WTC11 (cell line): Measurements from ENCODE around the gene ZKSCAN8. TPM values are rescaled to one million over a fixed set of nuclear protein-coding genes. Genes with fewer than 3 reads are reported as not detected.

Experiments used
- ATAC-seq: fragments of 200-7000 bp; cut with Tn5 transposase; 2 replicates; pipeline ENCODE4 v1.10.0; 2021; ENCODE audit warnings: mild to moderate bottlenecking, moderate library complexity
- CTCF ChIA-PET: fragments of 300-600 bp; sonication (Branson Sonifier 250); formaldehyde crosslinking; loops from one replicate; lab custom pipeline; 2021; ENCODE audit warnings: antibody characterized with exemption; lab: Charles Lee
- POLR2A ChIA-PET: fragments of 350-600 bp; sonication (Branson Sonifier 250); formaldehyde crosslinking; loops from one replicate; lab custom pipeline; 2021; ENCODE audit warnings: antibody characterized with exemption; lab: Charles Lee
- DNase-seq: peaks from one replicate; pipeline ENCODE4 v3.0.0; 2021; ENCODE audit warnings: low spot score
- H3K27ac Mint-ChIP-seq: 2 replicates; pipeline ENCODE4 v1.8.0; 2021; ENCODE audit warnings: mixed read lengths
- H3K27me3 Mint-ChIP-seq: 2 replicates; pipeline ENCODE4 v1.8.0; 2021; ENCODE audit warnings: low read depth, mild to moderate bottlenecking, moderate library complexity, mixed read lengths
- H3K36me3 Mint-ChIP-seq: 2 replicates; pipeline ENCODE4 v1.8.0; 2021; ENCODE audit warnings: mixed read lengths
- H3K4me1 Mint-ChIP-seq: 2 replicates; pipeline ENCODE4 v1.8.0; 2022; ENCODE audit warnings: mixed read lengths
- H3K4me3 Mint-ChIP-seq: 2 replicates; pipeline ENCODE4 v1.8.0; 2021; ENCODE audit warnings: mild to moderate bottlenecking, moderate library complexity, mixed read lengths
- H3K9me3 Mint-ChIP-seq: 2 replicates; pipeline ENCODE4 v1.8.0; 2021; ENCODE audit warnings: mixed read lengths
- E2F4 ChIP-seq: sonication (generic); formaldehyde crosslinking; IDR thresholded peaks from 2 replicates; pipeline ENCODE4 v1.8.1; 2022; ENCODE audit warnings: low read depth, mild to moderate bottlenecking, moderate library complexity, missing genetic modification reagents, borderline replicate concordance
- EMX1 ChIP-seq: fragments of 250-450 bp; sonication (Bioruptor Pico); IDR thresholded peaks from 2 replicates; pipeline ENCODE4 v1.8.0; 2021; ENCODE audit warnings: mild to moderate bottlenecking
- ETV6 ChIP-seq: sonication (generic); formaldehyde crosslinking; IDR thresholded peaks from 2 replicates; pipeline ENCODE4 v1.8.1; 2022; ENCODE audit warnings: mild to moderate bottlenecking, missing genetic modification reagents
- FOXJ3 ChIP-seq: sonication (generic); formaldehyde crosslinking; IDR thresholded peaks from 2 replicates; pipeline ENCODE4 v1.9.0; 2021; ENCODE audit warnings: missing genetic modification reagents, mild to moderate bottlenecking, borderline replicate concordance
- FOXP1 ChIP-seq: sonication (generic); formaldehyde crosslinking; IDR thresholded peaks from 2 replicates; pipeline ENCODE4 v1.8.0; 2022; ENCODE audit warnings: missing genetic modification reagents, mild to moderate bottlenecking, moderate library complexity, borderline replicate concordance
- GABPB1 ChIP-seq: sonication (generic); formaldehyde crosslinking; IDR thresholded peaks from 2 replicates; pipeline ENCODE4 v1.8.1; 2023; ENCODE audit warnings: mild to moderate bottlenecking, missing genetic modification reagents
- GTF2I ChIP-seq: fragments of 250-450 bp; sonication (Bioruptor Pico); conservative IDR thresholded peaks from 2 replicates; pipeline ENCODE4 v1.4.0; 2021; ENCODE audit warnings: mild to moderate bottlenecking
- HMGA2 ChIP-seq: fragments of 250-450 bp; sonication (Bioruptor Pico); IDR thresholded peaks from 2 replicates; pipeline ENCODE4 v1.4.0; 2021; ENCODE audit warnings: mild to moderate bottlenecking, moderate library complexity
- MLX ChIP-seq: sonication (generic); formaldehyde crosslinking; IDR thresholded peaks from 2 replicates; pipeline ENCODE4 v1.8.1; 2023; ENCODE audit warnings: mild to moderate bottlenecking, missing genetic modification reagents, moderate library complexity
- MYBL2 ChIP-seq: sonication (generic); formaldehyde crosslinking; IDR thresholded peaks from 2 replicates; pipeline ENCODE4 v1.8.1; 2023; ENCODE audit warnings: mild to moderate bottlenecking, moderate library complexity, missing genetic modification reagents
- NFE2L1 ChIP-seq: sonication (generic); formaldehyde crosslinking; IDR thresholded peaks from 2 replicates; pipeline ENCODE4 v1.8.1; 2023; ENCODE audit warnings: missing genetic modification reagents
- NR1H2 ChIP-seq: sonication (generic); formaldehyde crosslinking; IDR thresholded peaks from 2 replicates; pipeline ENCODE4 v1.9.0; 2021; ENCODE audit warnings: mild to moderate bottlenecking, moderate library complexity, missing genetic modification reagents
- NR2C2 ChIP-seq: sonication (generic); formaldehyde crosslinking; IDR thresholded peaks from 2 replicates; pipeline ENCODE4 v1.8.0; 2022; ENCODE audit warnings: mild to moderate bottlenecking, missing genetic modification reagents
- PRDM15 ChIP-seq: sonication (generic); formaldehyde crosslinking; IDR thresholded peaks from 2 replicates; pipeline ENCODE4 v1.8.0; 2022; ENCODE audit warnings: missing genetic modification reagents
- SP1 ChIP-seq: sonication (generic); formaldehyde crosslinking; conservative IDR thresholded peaks from 2 replicates; pipeline ENCODE4 v1.8.1; 2022; ENCODE audit warnings: missing genetic modification reagents
- TEAD1 ChIP-seq: sonication (generic); formaldehyde crosslinking; IDR thresholded peaks from 2 replicates; pipeline ENCODE4 v1.8.0; 2022; ENCODE audit warnings: mild to moderate bottlenecking, missing genetic modification reagents
- TP53 ChIP-seq: sonication (generic); formaldehyde crosslinking; IDR thresholded peaks from 2 replicates; pipeline ENCODE4 v1.8.1; 2023; ENCODE audit warnings: mild to moderate bottlenecking, missing genetic modification reagents
- ZNF396 ChIP-seq: fragments of 250-450 bp; sonication (Bioruptor Pico); IDR thresholded peaks from 2 replicates; pipeline ENCODE4 v1.8.0; 2021; ENCODE audit warnings: mild to moderate bottlenecking, moderate library complexity, borderline replicate concordance
- ZNF423 ChIP-seq: fragments of 250-450 bp; sonication (Bioruptor Pico); IDR thresholded peaks from 2 replicates; pipeline ENCODE4 v2.1.2; 2022; ENCODE audit warnings: mild to moderate bottlenecking, moderate library complexity
- total RNA-seq: library from RNA; stranded (reverse); gene quantifications from 3 replicates; pipeline ENCODE4 v1.2.3, GENCODE V29; 2021
- TF ChIP-seq, protein P1 (sequence below): fragments of 250-450 bp; sonication (Bioruptor Pico); conservative IDR thresholded peaks from 2 replicates; pipeline ENCODE4 v1.9.0; 2021; ENCODE audit warnings: mild to moderate bottlenecking
- TF ChIP-seq, protein P2 (sequence below): fragments of 250-450 bp; sonication (Bioruptor Pico); IDR thresholded peaks from 2 replicates; pipeline ENCODE4 v2.1.2; 2022; ENCODE audit warnings: mild to moderate bottlenecking, moderate library complexity
- TF ChIP-seq, protein P3 (sequence below): sonication (generic); formaldehyde crosslinking; IDR thresholded peaks from 2 replicates; pipeline ENCODE4 v1.8.0; 2022; ENCODE audit warnings: mild to moderate bottlenecking, missing genetic modification reagents

Gene ZKSCAN8
- total RNA-seq, 1 experiment from 2014 or later = 21.7 TPM

GRCh38 chr6:28161410-28162079, 19.9 kb downstream of the ZKSCAN8 start:
- peak overlapping the region; percentile 70 for H3K4me3 Mint-ChIP-seq
- peaks cover 10% of the 10 kb centered on the region for H3K4me1 Mint-ChIP-seq
- peaks cover 67% of the 10 kb centered on the region for H3K27me3 Mint-ChIP-seq
- no peak overlapping the region for H3K27ac Mint-ChIP-seq
- H3K36me3 Mint-ChIP-seq = peaks cover 26% of the 10 kb centered on the region
- TF ChIP-seq MYBL2 (CRISPR knock-in tag) = peak; percentile 27; the same call in 1 of the 2 replicates
- TF ChIP-seq EMX1 (CRISPR knock-in tag) = no peak
- TF ChIP-seq, protein P1, sequence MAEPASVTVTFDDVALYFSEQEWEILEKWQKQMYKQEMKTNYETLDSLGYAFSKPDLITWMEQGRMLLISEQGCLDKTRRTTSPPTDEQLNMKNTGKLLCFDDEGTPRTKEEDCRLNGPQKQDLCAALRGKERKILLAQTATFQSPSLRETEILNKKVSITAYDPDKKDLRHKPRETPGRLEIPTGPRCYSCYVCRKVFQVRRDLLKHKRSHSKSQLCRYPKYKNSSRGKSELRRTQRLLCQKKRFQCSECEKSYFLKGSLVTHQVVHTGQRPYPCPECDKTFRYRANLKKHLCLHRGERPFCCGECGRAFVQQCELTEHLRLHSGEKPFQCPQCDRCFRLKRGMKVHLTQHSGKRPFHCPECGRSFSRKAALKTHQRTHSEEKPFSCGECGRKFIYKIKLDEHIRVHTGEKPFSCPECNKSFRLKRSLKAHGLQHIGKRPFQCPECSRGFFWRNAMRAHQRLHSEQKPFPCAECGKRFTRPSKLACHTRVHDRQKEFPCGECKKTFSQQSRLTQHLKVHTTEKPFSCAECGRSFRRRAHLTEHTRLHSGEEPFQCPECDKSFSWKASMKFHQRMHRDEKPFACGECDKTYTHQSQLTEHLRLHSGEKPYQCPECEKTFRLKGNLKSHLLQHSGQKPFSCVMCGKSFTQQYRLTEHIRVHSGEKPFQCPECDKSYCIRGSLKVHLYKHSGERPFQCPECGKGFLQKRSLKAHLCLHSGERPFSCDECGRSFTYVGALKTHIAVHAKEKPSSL (CRISPR knock-in tag) = no peak
- peak; percentile 61; the same call in 1 of the 2 replicates for TF ChIP-seq ETV6
- no peak for TF ChIP-seq HMGA2
- 0 out of 2 replicates have a peak, but pooled peaks have one; percentile 59 for TF ChIP-seq TEAD1 (CRISPR knock-in tag)
- 0 out of 2 replicates have a peak, but pooled peaks have one; percentile 42 for TF ChIP-seq FOXP1
- TF ChIP-seq, protein P2, sequence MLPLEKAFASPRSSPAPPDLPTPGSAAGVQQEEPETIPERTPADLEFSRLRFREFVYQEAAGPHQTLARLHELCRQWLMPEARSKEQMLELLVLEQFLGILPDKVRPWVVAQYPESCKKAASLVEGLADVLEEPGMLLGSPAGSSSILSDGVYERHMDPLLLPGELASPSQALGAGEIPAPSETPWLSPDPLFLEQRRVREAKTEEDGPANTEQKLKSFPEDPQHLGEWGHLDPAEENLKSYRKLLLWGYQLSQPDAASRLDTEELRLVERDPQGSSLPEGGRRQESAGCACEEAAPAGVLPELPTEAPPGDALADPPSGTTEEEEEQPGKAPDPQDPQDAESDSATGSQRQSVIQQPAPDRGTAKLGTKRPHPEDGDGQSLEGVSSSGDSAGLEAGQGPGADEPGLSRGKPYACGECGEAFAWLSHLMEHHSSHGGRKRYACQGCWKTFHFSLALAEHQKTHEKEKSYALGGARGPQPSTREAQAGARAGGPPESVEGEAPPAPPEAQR (CRISPR knock-in tag) = 0 out of 2 replicates have a peak, but pooled peaks have one; percentile 43
- TF ChIP-seq GABPB1 = peak; percentile 67
- TF ChIP-seq, protein P3, sequence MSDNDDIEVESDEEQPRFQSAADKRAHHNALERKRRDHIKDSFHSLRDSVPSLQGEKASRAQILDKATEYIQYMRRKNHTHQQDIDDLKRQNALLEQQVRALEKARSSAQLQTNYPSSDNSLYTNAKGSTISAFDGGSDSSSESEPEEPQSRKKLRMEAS (CRISPR knock-in tag) = no peak; the same call in 1 of the 2 replicates
- peak; percentile 82 for TF ChIP-seq SP1 (CRISPR knock-in tag)
- TF ChIP-seq E2F4 = no peak
- POLR2A ChIA-PET = interaction anchor here (0.6 kb wide), 1 partner anchor 191 kb away, joined by 4 read pairs; no protein-coding TSS in a partner anchor
- CTCF ChIA-PET = interaction anchor here (1.5 kb wide), 1 partner anchor 194 kb away, joined by 10 read pairs; no protein-coding TSS in a partner anchor
- peak; percentile 93 for DNase-seq
- peak; percentile 99 for ATAC-seq
- peaks cover 16% of the 10 kb centered on the region for H3K9me3 Mint-ChIP-seq

DNA sequence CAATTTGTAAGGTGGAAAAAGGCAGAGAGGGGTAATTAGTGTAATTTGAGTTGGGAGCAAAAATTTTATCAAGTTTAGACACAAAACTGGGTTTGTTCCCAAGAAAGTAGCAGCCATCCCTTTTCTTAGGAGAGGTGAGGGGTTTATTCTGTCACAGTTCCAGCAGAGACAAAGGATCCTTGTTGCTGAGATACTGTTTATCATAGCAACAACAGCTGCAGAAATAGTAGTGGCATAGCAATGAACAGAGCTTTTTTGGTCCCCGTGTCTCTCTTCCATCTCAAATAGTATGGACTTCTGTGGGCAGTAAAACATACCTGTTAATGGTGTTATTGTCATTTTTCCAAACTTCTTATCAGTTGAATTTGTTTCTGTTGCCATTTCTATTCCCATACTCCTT, 23.9 kb downstream of the ZKSCAN8 start:
- CTCF ChIA-PET = no interaction called here
- ATAC-seq = no peak
- no peak for DNase-seq
- TF ChIP-seq NFE2L1 (CRISPR knock-in tag) (no peak), MLX (CRISPR knock-in tag) (no peak), NR1H2 (no peak)
- TF ChIP-seq, all 79 proteins: peak for 0
- H3K4me1 Mint-ChIP-seq = peaks cover 10% of the 10 kb centered on the region
- peaks cover 96% of the 10 kb centered on the region for H3K27me3 Mint-ChIP-seq
- H3K9me3 Mint-ChIP-seq = peaks cover 16% of the 10 kb centered on the region
- no peak overlapping the region for H3K4me3 Mint-ChIP-seq
- peaks cover 5% of the 10 kb centered on the region for H3K36me3 Mint-ChIP-seq
- POLR2A ChIA-PET = no interaction called here
- H3K27ac Mint-ChIP-seq = no peak overlapping the region

DNA sequence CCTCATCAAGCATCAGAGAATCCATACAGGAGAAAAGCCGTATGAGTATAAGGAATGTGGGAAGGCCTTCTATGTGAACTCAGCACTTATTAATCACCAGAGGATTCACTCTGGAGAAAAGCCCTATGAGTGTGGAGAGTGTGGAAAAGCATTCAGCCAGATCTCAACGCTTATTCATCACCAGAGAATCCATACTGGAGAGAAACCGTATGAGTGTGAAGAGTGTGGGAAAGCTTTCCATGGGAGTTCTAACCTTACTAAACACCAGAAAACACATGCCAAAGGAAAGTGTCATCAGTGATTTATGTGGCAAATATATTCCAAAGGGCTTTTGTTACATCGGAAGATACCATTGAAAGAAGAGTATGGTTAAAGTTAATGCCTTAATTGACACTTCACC, 25.4 kb downstream of the ZKSCAN8 start:
- Mint-ChIP-seq H3K36me3 (peaks cover 3% of the 10 kb centered on the region), H3K9me3 (peaks cover 5% of the 10 kb centered on the region), H3K27ac (no peak overlapping the region), H3K4me1 (peaks cover 3% of the 10 kb centered on the region; the same call in 1 of the 2 replicates), H3K4me3 (no peak overlapping the region), H3K27me3 (peaks cover 89% of the 10 kb centered on the region)
- ChIA-PET CTCF (no interaction called here), POLR2A (no interaction called here)
- ATAC-seq (no peak), DNase-seq (no peak)
- TF ChIP-seq, protein P3 (CRISPR knock-in tag) = no peak
- TF ChIP-seq TP53 (CRISPR knock-in tag) (no peak), ZNF396 (CRISPR knock-in tag) (no peak), FOXJ3 (CRISPR knock-in tag) (no peak), GTF2I (CRISPR knock-in tag) (no peak), ZNF423 (CRISPR knock-in tag) (no peak), NR2C2 (CRISPR knock-in tag) (no peak), PRDM15 (CRISPR knock-in tag) (no peak)
